ENCODE measurements around the gene PPP1R37.

- TF ChIP-seq CTCF (IDR thresholded peaks at IDR 0.05; ENCODE audit: low read depth, low read length, missing input control) (no peak), EGR1 (IDR thresholded peaks at IDR 0.05; ENCODE audit: low read depth in 2 of 2) (no peak), ATF3 (IDR thresholded peaks at IDR 0.05) (no peak), MAX (IDR thresholded peaks at IDR 0.05) (no peak), JUND (IDR thresholded peaks at IDR 0.05) (no peak), GABPA (IDR thresholded peaks at IDR 0.05 in 1 of 2, conservative IDR thresholded peaks at IDR 0.05 in 1 of 2) (no peak), HNF4A (conservative IDR thresholded peaks at IDR 0.05) (no peak), REST (IDR thresholded peaks at IDR 0.05) (no peak), YY1 (IDR thresholded peaks at IDR 0.05) (no peak), RAD21 (IDR thresholded peaks at IDR 0.05) (no peak)
Measured at GRCh38 chr19:45144431-45145269, 51.7 kb downstream of the PPP1R37 start.
